Common myeloid progenitor, CD34-positive (primary cell): ENCODE data around the gene PPP1R14D.

Experiments
- CTCF ChIA-PET: fragments of 350-600 bp; sonication (Branson Sonifier 250); formaldehyde crosslinking; loops from one replicate; lab custom pipeline; 2021; ENCODE audit warnings: antibody characterized with exemption; lab: Charles Lee
- POLR2A ChIA-PET: fragments of 350-600 bp; sonication (Branson Sonifier 250); formaldehyde crosslinking; loops from one replicate; lab custom pipeline; 2021; ENCODE audit warnings: antibody characterized with exemption; lab: Charles Lee
- DNase-seq, 3 donors: peaks; one replicate each; pipeline versions ENCODE4 v3.0.0 to v3.0.0-alpha.2; 2013
- H3K27ac ChIP-seq, 2 experiments: 1 replicate in 1 of 2; 2 replicates in 1 of 2; pipeline ENCODE4 v1.7.0; 2013; ENCODE audit warnings: inconsistent platforms in 2 of 2, low read length in 2 of 2, mild to moderate bottlenecking in 2 of 2, low read depth in 1 of 2, moderate library complexity in 1 of 2; ENCODE audit not compliant: severe bottlenecking in 2 of 2, insufficient read depth in 1 of 2, poor library complexity in 1 of 2
- H3K27me3 ChIP-seq, 5 experiments: replicated peaks in 2 of 5; 1 replicate in 3 of 5; 2 replicates in 2 of 5; pipeline versions ENCODE4 v1.6.1 to v1.7.0; 2013; ENCODE audit warnings: low read length in 4 of 5, mild to moderate bottlenecking in 2 of 5, moderate library complexity in 2 of 5, inconsistent platforms in 1 of 5; ENCODE audit not compliant: insufficient read depth in 5 of 5, control insufficient read depth in 4 of 5
- H3K36me3 ChIP-seq, 4 experiments: 1 replicate in 2 of 4; 2 replicates in 2 of 4; pipeline versions ENCODE4 v1.6.1 to v1.7.0; 2013; ENCODE audit warnings: low read length in 3 of 4, control low read depth in 1 of 4, mild to moderate bottlenecking in 1 of 4; ENCODE audit not compliant: control insufficient read depth in 4 of 4, insufficient read depth in 4 of 4
- H3K4me1 ChIP-seq, 4 experiments: 1 replicate in 3 of 4; 2 replicates in 1 of 4; pipeline versions ENCODE4 v1.6.1 to v1.7.1; 2013; ENCODE audit warnings: low read length in 3 of 4, mild to moderate bottlenecking in 3 of 4, control low read depth in 1 of 4, inconsistent platforms in 1 of 4, moderate library complexity in 1 of 4; ENCODE audit not compliant: control insufficient read depth in 4 of 4, insufficient read depth in 4 of 4; ENCODE audit errors: control extremely low read depth in 1 of 4
- H3K4me3 ChIP-seq, 7 experiments: 1 replicate in 4 of 7; 2 replicates in 3 of 7; pipeline versions ENCODE4 v1.5.1 to v1.7.0; 2013; ENCODE audit warnings: mild to moderate bottlenecking in 7 of 7, low read length in 6 of 7, moderate library complexity in 6 of 7, inconsistent platforms in 2 of 7, low read depth in 2 of 7, control low read depth in 1 of 7; ENCODE audit not compliant: insufficient read depth in 4 of 7, control insufficient read depth in 1 of 7; ENCODE audit errors: extremely low read depth in 1 of 7
- H3K9me3 ChIP-seq, 5 experiments: 1 replicate in 4 of 5; 2 replicates in 1 of 5; pipeline versions ENCODE4 v1.6.1 to v1.7.1; 2013; ENCODE audit warnings: low read length in 4 of 5, mild to moderate bottlenecking in 2 of 5, inconsistent platforms in 1 of 5, low read depth in 1 of 5, moderate library complexity in 1 of 5; ENCODE audit not compliant: control insufficient read depth in 4 of 5, insufficient read depth in 2 of 5; ENCODE audit errors: control extremely low read depth in 1 of 5
- WGBS: methylation state at CpG from one replicate; pipeline ENCODE4 v1.1.5; 2013; ENCODE audit not compliant: insufficient coverage; 5-methylcytosine and 5-hydroxymethylcytosine counted together

PPP1R14D gene

DNA sequence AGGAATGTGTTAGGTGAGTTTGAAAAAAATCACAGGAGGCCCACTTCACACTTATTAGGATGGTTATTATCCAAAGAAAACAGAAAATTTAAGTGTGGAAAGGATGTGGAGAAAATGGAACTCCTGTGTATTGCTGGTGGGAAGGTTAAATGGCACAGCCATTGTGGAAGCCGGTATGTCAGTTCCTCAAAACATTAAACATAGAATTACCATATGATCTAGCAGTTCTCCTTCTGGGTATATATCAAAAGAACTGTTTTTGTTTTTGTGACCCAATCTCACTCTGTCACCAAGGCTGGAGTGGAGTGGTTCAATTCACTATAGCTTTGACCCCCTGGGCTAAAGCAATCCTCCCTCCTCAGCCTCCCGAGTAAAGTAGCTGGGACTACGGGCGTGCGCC lies 32.0 kb downstream of the PPP1R14D start:
- DNase-seq: peak in 2 of 3 donors; percentile 31 to 40
- Histone ChIP-seq H3K4me1 (peaks cover 8 to 25% (median 22%) of the 10 kb centered on the region in 4 experiments), H3K9me3 (no peaks in the 10 kb centered on the region), H3K4me3 (peak overlapping the region in 1 of 7 experiments; percentile 5), H3K27ac (peak overlapping the region in 1 of 2 experiments; percentile 25), H3K27me3 (no peaks in the 10 kb centered on the region), H3K36me3 (peaks cover 0 to 12% (median 4%) of the 10 kb centered on the region in 4 experiments)
- CTCF ChIA-PET: interaction anchor here (0.6 to 2.0 kb wide), 3 partner anchors 61 to 104 kb away, joined by 3 to 7 read pairs (median 3); no protein-coding TSS in a partner anchor
- POLR2A ChIA-PET: interaction anchor here (0.8 to 0.9 kb wide), 2 partner anchors 8 to 11 kb away, joined by 3 read pairs; partner anchors contain the start of genes DNAJC17 and ZFYVE19
- WGBS: 97% methylated on average over 4 of the region's 5 CpGs

DNA sequence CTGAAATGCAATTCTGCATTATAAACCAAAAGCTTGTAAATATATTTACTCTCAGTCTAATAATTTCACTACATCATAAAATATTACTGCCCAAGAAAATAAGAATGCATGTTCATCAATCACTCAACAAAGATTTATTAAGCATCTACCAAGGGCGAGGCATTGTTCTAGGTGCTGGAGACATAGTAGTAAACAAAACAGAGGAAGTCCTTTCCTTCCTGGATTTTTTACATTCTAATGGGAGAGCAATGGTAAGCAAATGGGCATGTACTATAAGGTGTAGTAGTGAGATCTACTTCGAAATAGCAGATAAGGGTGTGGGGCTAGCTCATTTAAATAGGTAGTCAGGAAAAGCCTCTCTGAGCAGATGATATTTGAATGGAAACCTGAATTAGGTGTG lies 32.5 kb downstream of the PPP1R14D start:
- CTCF ChIA-PET: interaction anchor here (1.1 to 2.1 kb wide), 3 partner anchors 14 to 95 kb away, joined by 3 to 7 read pairs (median 5); no protein-coding TSS in a partner anchor
- POLR2A ChIA-PET: no interaction called here
- peak overlapping the region in 1 of 7 experiments; percentile 5 for H3K4me3 ChIP-seq
- no peaks in the 10 kb centered on the region for H3K9me3 ChIP-seq
- peaks cover 8 to 25% (median 22%) of the 10 kb centered on the region in 4 experiments for H3K4me1 ChIP-seq
- no peak for DNase-seq
- H3K27ac ChIP-seq: peak overlapping the region in 1 of 2 experiments; percentile 25
- H3K27me3 ChIP-seq: no peaks in the 10 kb centered on the region
- H3K36me3 ChIP-seq: peaks cover 0 to 10% (median 4%) of the 10 kb centered on the region in 4 experiments
- 80% methylated on average over 2 of the region's 2 CpGs for WGBS

DNA sequence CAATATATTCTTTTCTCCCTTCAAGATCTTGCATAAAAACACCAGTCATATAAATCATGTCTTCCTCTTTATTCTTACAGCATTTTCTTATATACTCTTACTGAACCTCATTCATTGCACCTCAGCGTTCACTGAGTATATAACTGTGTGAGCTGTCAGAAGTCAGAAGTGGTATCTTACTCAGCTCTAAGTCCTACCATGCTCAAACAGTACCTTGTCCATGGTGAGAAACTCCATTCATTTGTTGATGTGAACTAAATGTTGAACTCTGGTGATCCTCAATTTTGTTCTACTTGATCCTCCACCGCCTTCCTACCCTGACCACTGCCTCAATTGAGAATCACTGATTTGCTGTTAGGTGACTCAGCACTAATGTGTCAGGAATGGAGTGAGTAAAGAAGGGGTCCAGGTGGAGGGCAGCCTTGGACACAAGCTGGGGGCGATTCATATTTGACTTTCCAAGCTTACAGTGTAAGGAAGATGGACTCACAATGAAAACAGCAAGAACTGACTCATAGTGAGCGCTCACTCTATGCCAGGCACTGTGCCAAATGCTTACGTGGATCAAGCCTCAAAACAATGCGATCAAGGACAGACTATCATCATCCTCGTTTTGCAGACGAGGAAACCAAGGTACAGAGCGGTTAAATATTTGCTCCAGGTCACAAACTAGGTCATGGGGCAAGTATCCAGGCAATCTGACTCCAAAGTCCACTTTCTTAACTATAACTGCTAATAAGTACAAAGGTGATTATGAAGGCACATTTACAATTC lies 35.1 kb downstream of the PPP1R14D start:
- H3K27ac ChIP-seq: no peak overlapping the region
- WGBS: 91% methylated on average over 7 of the region's 9 CpGs

DNA sequence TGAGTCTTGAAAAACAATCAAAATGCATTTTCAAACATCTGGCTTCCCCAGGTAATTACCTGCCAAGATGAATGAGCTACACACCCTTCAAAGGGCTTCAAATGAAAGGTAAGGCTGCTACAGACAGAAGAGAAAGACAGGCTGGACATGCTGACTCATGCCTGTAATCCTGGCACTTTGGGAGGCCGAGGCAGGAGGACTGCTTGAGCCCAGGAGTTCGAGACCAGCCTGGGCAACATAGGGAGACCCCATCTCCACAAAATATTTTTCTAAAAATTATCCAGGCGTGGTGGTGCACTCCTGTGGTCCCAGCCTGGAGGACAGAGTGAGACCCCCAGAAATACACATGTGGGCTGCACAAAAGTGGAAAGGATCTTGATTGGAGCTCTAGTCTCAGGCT lies 36.1 kb downstream of the PPP1R14D start:
- WGBS: 22% methylated on average over 1 of the region's 3 CpGs
- DNase-seq: no peak
- POLR2A ChIA-PET: no interaction called here
- H3K36me3 ChIP-seq: peaks cover 0 to 10% (median 5%) of the 10 kb centered on the region in 4 experiments
- no peaks in the 10 kb centered on the region for H3K9me3 ChIP-seq
- H3K4me3 ChIP-seq: no peak overlapping the region
- no peak overlapping the region for H3K27ac ChIP-seq
- H3K27me3 ChIP-seq: no peaks in the 10 kb centered on the region
- H3K4me1 ChIP-seq: peaks cover 9 to 48% (median 32%) of the 10 kb centered on the region in 4 experiments
- CTCF ChIA-PET: interaction anchor here (0.8 to 2.4 kb wide), 4 partner anchors 10 to 89 kb away, joined by 3 to 7 read pairs (median 4); no protein-coding TSS in a partner anchor

More for the DNA sequence above, 35.1 kb downstream of the PPP1R14D start:
- POLR2A ChIA-PET: no interaction called here
- Histone ChIP-seq H3K36me3 (peaks cover 0 to 10% (median 5%) of the 10 kb centered on the region in 4 experiments), H3K9me3 (no peaks in the 10 kb centered on the region), H3K27me3 (no peaks in the 10 kb centered on the region), H3K4me3 (no peak overlapping the region), H3K4me1 (peaks cover 8 to 39% (median 25%) of the 10 kb centered on the region in 4 experiments)
- peak in 2 of 3 donors; percentile 29 to 36 for DNase-seq
- CTCF ChIA-PET: interaction anchor here (0.5 to 2.4 kb wide), 4 partner anchors 11 to 90 kb away, joined by 3 to 7 read pairs (median 3); no protein-coding TSS in a partner anchor

GRCh38 chr15:40790718-40791117 lies 37.8 kb downstream of the PPP1R14D start:
- no peak for DNase-seq
- Histone ChIP-seq H3K27ac (no peak overlapping the region), H3K9me3 (no peaks in the 10 kb centered on the region), H3K4me1 (peaks cover 7 to 50% (median 29%) of the 10 kb centered on the region in 4 experiments), H3K27me3 (no peaks in the 10 kb centered on the region), H3K4me3 (no peak overlapping the region), H3K36me3 (peaks cover 0 to 10% (median 5%) of the 10 kb centered on the region in 4 experiments)
- WGBS: no CpG with 5 or more reads among the region's 3 CpGs
- CTCF ChIA-PET: interaction anchor here (0.6 kb wide), 1 partner anchor 12 kb away, joined by 3 read pairs; no protein-coding TSS in a partner anchor
- POLR2A ChIA-PET: no interaction called here

DNA sequence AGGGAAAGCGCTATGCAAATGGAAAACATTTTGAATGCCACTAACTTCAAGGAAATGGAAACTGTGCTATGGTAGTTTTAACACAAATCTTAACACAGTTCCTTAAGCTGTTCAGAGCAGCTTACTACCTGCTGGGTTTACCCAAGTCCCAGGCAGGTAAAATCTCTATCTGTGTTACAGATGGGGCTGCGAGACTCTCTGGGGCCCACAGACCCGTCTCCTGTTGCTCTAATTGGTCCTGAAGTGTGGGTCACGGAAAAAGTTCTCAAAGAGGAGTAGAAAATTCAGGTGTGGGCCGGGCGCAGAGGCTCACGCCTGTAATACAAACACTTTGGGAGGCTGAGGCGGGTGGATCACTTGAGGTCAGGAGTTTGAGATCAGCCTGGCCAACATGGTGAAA lies 38.5 kb downstream of the PPP1R14D start:
- ChIA-PET POLR2A (no interaction called here), CTCF (interaction anchor here (1.2 to 15.4 kb wide), 3 partner anchors 10 to 55 kb away, joined by 3 to 204 read pairs (median 7); partner anchors contain the start of gene RMDN3)
- Histone ChIP-seq H3K4me1 (peaks cover 7 to 43% (median 22%) of the 10 kb centered on the region in 4 experiments), H3K27me3 (no peaks in the 10 kb centered on the region), H3K36me3 (peaks cover 0 to 10% (median 6%) of the 10 kb centered on the region in 4 experiments), H3K9me3 (no peaks in the 10 kb centered on the region), H3K4me3 (no peak overlapping the region), H3K27ac (no peak overlapping the region)
- WGBS: 99% methylated on average over 7 of the region's 8 CpGs
- no peak for DNase-seq
